Metanephros (tissue), 2 donors: ENCODE data around the gene ERICH4. TPM values are rescaled to one million over a fixed set of nuclear protein-coding genes. Genes with fewer than 3 reads are reported as not detected.

Experiments
- small RNA-seq: library from RNA; depleted of rRNA; stranded (forward); fragments of <200 nt; gene quantifications from one replicate; pipeline ENCODE3, GENCODE V24; 2014; ENCODE audit warnings: low replicate concordance
- total RNA-seq: library from RNA; depleted of rRNA; stranded (reverse); fragments of >200 nt; gene quantifications from one replicate; pipeline ENCODE4 v1.2.3, GENCODE V29; 2014

Gene ERICH4, protein sequence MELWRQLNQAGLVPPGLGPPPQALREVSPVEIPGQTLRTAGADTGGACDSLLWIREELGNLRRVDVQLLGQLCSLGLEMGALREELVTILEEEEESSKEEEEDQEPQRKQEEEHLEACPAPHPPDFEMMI
- total RNA-seq: 0.64 TPM

GRCh38 chr19:41442473-41443355, at the start of gene ERICH4:
ERICH4 (plus strand) TSS chr19:41443156; CDS start chr19:41443170, 14 bp downstream.

DNA sequence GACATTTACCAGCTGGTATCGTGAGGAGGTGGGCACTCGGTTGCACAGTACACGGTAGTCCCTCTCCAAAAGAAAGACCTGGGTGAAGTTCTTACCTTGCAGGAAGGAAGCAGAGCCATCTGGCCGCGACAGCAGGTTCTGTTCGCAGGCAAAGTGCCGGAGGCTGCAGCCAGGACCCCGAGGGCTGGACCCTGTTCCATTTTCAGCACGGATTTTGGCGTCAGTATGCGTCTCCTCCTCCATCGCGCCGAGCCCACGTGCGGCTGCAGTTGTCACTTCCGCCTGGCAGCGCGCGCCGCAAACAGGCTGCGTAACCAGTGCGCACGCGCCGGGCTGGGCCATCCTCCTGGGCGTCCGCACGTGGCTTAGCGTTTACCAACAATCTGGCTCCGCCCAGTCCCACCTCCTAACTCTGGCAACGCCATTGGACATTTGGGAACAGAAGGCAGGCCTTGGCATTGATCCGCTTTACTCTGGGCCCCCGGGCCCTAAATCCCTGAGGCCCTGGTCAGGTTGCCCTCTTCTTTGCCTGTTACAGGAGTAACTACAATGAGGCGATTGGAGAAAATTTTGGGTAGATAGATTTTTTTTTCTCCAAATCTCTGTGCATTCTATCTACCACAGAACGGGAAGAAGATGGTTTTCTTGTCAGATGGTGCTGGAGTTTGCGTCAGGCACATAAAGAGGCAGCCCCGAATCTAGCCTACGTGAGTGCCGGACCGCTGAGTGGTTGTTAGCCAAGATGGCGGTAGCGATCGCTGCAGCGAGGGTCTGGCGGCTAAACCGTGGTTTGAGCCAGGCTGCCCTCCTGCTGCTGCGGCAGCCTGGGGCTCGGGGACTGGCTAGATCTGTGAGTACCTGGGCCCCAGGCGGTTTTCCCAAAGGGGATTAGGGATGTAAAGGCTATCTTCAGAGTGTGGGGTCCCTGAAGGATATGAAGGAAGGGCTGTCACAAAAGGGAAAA, 45.6 kb upstream of the ERICH4 start, which contains the start of the genes BCKDHA and EXOSC5:
BCKDHA (plus strand) TSS at position 733 of the 964 bp plus-strand sequence; CDS start at position 743, 10 bp downstream.
EXOSC5 (minus strand) TSS at position 274 of the 964 bp plus-strand sequence; CDS start at position 243, 31 bp downstream.

DNA sequence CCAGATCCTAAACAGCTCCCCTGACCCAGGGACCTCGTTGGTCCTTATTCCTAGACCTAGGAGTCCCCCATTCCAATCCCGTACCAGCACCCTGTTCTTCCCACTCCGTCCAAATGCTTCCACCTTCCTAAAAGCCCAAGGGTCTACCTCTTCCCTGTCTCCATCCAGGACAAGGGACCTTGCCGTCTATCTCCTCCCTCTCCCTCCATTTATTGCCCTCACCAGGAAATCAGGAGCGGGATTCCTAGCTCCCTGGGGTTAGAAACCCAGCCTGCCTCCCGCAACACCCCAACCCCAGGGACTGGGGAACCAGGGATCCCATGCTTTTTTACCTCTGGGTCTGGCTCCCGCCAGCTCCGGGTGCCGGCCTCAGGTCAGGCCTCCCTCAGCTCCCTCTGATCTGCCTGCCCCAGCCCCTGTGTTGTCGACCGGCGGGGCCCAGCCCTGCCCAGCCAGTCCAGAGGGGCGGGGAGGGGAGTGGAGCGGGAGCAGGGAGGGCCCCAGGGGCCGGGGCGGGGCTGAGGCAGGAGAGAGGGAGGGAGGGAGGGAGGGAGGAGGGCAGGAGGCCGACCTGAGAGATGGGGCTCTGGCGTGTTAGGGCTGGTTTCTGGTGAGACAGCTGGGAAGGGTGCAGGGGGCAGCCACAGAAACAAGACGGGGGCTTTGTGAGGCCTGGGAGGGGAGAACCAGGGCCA, 15.9 kb upstream of the ERICH4 start, which contains the start of gene B3GNT8:
B3GNT8 (minus strand) TSS at position 423 of the 695 bp plus-strand sequence. CDS start 596 bp downstream, outside the sequence.

DNA sequence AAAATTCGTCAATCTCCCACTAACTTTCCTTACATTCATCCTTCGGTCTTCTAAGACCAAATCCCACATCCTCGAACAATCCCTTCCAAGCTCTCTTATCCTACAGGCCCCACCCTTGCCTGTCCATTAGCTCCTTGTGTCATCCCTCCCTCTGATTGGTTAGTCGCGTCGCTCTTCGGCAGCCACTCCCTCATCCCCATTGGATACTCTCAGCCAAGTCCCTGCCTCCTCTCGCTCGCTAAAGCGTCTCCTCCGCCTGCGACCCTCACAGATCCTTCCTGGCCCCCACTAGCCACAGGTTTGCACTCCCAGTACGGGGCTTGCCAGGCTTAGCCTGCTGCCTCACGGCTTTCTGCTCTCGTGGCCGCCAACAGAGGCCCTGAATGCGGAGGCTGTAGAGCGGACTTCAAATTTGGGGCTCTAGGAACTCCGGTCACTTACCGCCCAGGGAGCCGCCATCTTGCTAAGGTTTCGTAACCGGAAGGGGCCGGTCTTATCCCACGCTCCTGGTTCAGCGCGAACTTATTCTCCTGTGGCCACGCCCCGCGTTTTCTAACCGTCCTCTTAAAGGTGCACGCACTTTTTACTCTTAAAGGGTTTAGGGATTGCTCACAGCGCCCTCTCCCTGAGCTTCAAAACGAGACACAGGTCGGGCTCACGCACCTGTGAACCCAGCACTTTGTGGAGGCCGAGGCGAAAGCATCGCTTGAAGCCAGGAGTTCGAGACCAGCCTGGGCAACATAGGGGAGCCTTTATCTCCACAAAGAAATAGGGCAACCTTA, 3.3 kb upstream of the ERICH4 start, which contains the start of gene DMAC2:
DMAC2 (minus strand) TSS at position 472 of the 782 bp plus-strand sequence; CDS start at position 459, 13 bp downstream.

Small RNA genes within 50 kb of the gene (small RNA-seq; reads per million reads assigned to genes)
- gene RF00017: not detected

Other genes with a start within 250 kb of the ERICH4 start
- 1.3 TPM for gene CYP2S1, start 249.9 kb upstream of the ERICH4 start, total RNA-seq
- 48.8 TPM for gene AXL, start 223.9 kb upstream of the ERICH4 start, total RNA-seq
- 152 TPM for gene HNRNPUL1, start 178.8 kb upstream of the ERICH4 start, total RNA-seq
- gene CCDC97, start 133.0 kb upstream of the ERICH4 start, total RNA-seq: 21.4 TPM
- gene TGFB1, start 89.2 kb upstream of the ERICH4 start, total RNA-seq: 23.9 TPM
- gene B9D2, start 79.0 kb upstream of the ERICH4 start, total RNA-seq: 6.9 TPM
- gene TMEM91, start 66.6 kb upstream of the ERICH4 start, total RNA-seq: 15.5 TPM
- 14.5 TPM for gene EXOSC5, start 45.8 kb upstream of the ERICH4 start, total RNA-seq
- 74.7 TPM for gene BCKDHA, start 45.3 kb upstream of the ERICH4 start, total RNA-seq
- gene B3GNT8, start 15.8 kb upstream of the ERICH4 start, total RNA-seq: 8.0 TPM
- 30.4 TPM for gene DMAC2, start 3.2 kb upstream of the ERICH4 start, total RNA-seq
- gene CEACAM21, start 133.0 kb downstream of the ERICH4 start, total RNA-seq: 3.5 TPM
- 2.2 TPM for gene CEACAM4, start 183.9 kb downstream of the ERICH4 start, total RNA-seq
- not detected for gene CEACAM7, start 245.1 kb downstream of the ERICH4 start, total RNA-seq